Peyer's patch (tissue), 4 donors: ENCODE measurements around the gene HDAC8. TPM values are rescaled to one million over a fixed set of nuclear protein-coding genes. Genes with fewer than 3 reads are reported as not detected.

Experiments
- DNase-seq, 3 donors: peaks; one replicate each; pipeline ENCODE4 v3.0.0-alpha.2; 2017 to 2019
- H3K27ac ChIP-seq, 4 donors: fragments of 200-600 bp; sonication (generic); one replicate each; pipeline ENCODE4 v1.5.1; 2016 to 2019
- H3K27me3 ChIP-seq, 2 donors: fragments of 200-600 bp; sonication (generic); one replicate each; pipeline ENCODE4 v1.5.1; 2019
- H3K36me3 ChIP-seq, 3 donors: fragments of 200-600 bp; sonication (generic); one replicate each; pipeline ENCODE4 v1.5.1; 2016 to 2019
- H3K4me1 ChIP-seq, 4 donors: fragments of 200-600 bp; sonication (generic); one replicate each; pipeline ENCODE4 v1.5.1; 2016 to 2019
- H3K4me3 ChIP-seq, 4 donors: fragments of 200-600 bp; sonication (generic); 1 replicate in 3 of 4; 2 replicates in 1 of 4; pipeline ENCODE4 v1.5.1; 2016 to 2019; ENCODE audit warnings: mild to moderate bottlenecking in 1 of 4
- H3K9me3 ChIP-seq, 4 donors: fragments of 200-600 bp; sonication (generic); one replicate each; pipeline ENCODE4 v1.5.1; 2016 to 2019; ENCODE audit warnings: mild to moderate bottlenecking in 1 of 4
- POLR2A ChIP-seq, 2 donors: fragments of 450-650 bp; IDR thresholded peaks; one replicate each; pipeline ENCODE4 v1.5.1; 2017; ENCODE audit warnings: antibody characterized with exemption in 2 of 2, mild to moderate bottlenecking in 2 of 2, moderate library complexity in 2 of 2
- total RNA-seq, 4 donors: library from RNA; depleted of rRNA; stranded (reverse); fragments of >200 nt; gene quantifications; one replicate each; pipeline ENCODE4 v1.1.0, GENCODE V29; 2016
- TF ChIP-seq, protein P1 (sequence below), 6 experiments: fragments of 450-650 bp in 4 of 6; fragments of 200-600 bp in 2 of 6; sonication (generic) in 1 of 6; IDR thresholded peaks; one replicate each; pipeline ENCODE4 v1.5.1; 2017 to 2019; ENCODE audit warnings: antibody characterized with exemption in 6 of 6, mild to moderate bottlenecking in 3 of 6, moderate library complexity in 1 of 6

The HDAC8 gene
- total RNA-seq, 4 donors from 2014 or later, result 24.2 to 48.9 (median 46.0) TPM

- no peaks in the 10 kb centered on the region for H3K4me1 ChIP-seq
- H3K27me3 ChIP-seq, result no peaks in the 10 kb centered on the region
- no peak overlapping the region for H3K4me3 ChIP-seq
- no peaks in the 10 kb centered on the region for H3K9me3 ChIP-seq
- DNase-seq, result no peak
- H3K27ac ChIP-seq, result no peak overlapping the region
- no peak for TF ChIP-seq POLR2A (IDR thresholded peaks at IDR 0.05)
- TF ChIP-seq, protein P1, sequence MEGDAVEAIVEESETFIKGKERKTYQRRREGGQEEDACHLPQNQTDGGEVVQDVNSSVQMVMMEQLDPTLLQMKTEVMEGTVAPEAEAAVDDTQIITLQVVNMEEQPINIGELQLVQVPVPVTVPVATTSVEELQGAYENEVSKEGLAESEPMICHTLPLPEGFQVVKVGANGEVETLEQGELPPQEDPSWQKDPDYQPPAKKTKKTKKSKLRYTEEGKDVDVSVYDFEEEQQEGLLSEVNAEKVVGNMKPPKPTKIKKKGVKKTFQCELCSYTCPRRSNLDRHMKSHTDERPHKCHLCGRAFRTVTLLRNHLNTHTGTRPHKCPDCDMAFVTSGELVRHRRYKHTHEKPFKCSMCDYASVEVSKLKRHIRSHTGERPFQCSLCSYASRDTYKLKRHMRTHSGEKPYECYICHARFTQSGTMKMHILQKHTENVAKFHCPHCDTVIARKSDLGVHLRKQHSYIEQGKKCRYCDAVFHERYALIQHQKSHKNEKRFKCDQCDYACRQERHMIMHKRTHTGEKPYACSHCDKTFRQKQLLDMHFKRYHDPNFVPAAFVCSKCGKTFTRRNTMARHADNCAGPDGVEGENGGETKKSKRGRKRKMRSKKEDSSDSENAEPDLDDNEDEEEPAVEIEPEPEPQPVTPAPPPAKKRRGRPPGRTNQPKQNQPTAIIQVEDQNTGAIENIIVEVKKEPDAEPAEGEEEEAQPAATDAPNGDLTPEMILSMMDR (IDR thresholded peaks at IDR 0.05), result no peak
- H3K36me3 ChIP-seq, result no peaks in the 10 kb centered on the region
Observed at GRCh38 chrX:72313707-72314641, 258.7 kb downstream of the HDAC8 start.

- DNase-seq, result no peak
- Histone ChIP-seq H3K4me3 (no peak overlapping the region), H3K27me3 (no peaks in the 10 kb centered on the region), H3K4me1 (peaks cover 0 to 14% (median 1%) of the 10 kb centered on the region in 4 donors), H3K36me3 (no peaks in the 10 kb centered on the region), H3K9me3 (no peaks in the 10 kb centered on the region), H3K27ac (no peak overlapping the region)
- no peak for TF ChIP-seq POLR2A (IDR thresholded peaks at IDR 0.05)
- TF ChIP-seq, protein P1 (IDR thresholded peaks at IDR 0.05), result no peak
Observed at GRCh38 chrX:72312311-72312940, 260.2 kb downstream of the HDAC8 start.

GRCh38 chrX:72309297-72310071 is 263.2 kb downstream of the HDAC8 start:
- DNase-seq, result no peak
- Histone ChIP-seq H3K4me3 (peak overlapping the region in 3 of 4 donors; percentile 18 to 42 (median 41)), H3K4me1 (peaks cover 0 to 30% (median 6%) of the 10 kb centered on the region in 4 donors), H3K36me3 (no peaks in the 10 kb centered on the region), H3K27me3 (no peaks in the 10 kb centered on the region), H3K9me3 (no peaks in the 10 kb centered on the region), H3K27ac (no peak overlapping the region)
- TF ChIP-seq POLR2A (IDR thresholded peaks at IDR 0.05), result no peak
- TF ChIP-seq, protein P1 (IDR thresholded peaks at IDR 0.05), result no peak

GRCh38 chrX:72308566-72309296 is 263.9 kb downstream of the HDAC8 start:
- peak overlapping the region in 3 of 4 donors; percentile 18 to 42 (median 41) for H3K4me3 ChIP-seq
- H3K27ac ChIP-seq, result no peak overlapping the region
- peak; percentile 23 to 76 (median 70) for DNase-seq
- no peaks in the 10 kb centered on the region for H3K9me3 ChIP-seq
- H3K4me1 ChIP-seq, result peaks cover 0 to 30% (median 6%) of the 10 kb centered on the region in 4 donors
- TF ChIP-seq, protein P1 (IDR thresholded peaks at IDR 0.05), result no peak
- TF ChIP-seq POLR2A (IDR thresholded peaks at IDR 0.05), result no peak
- H3K27me3 ChIP-seq, result no peaks in the 10 kb centered on the region
- no peaks in the 10 kb centered on the region for H3K36me3 ChIP-seq

GRCh38 chrX:72308209-72308565 is 264.5 kb downstream of the HDAC8 start:
- no peak for DNase-seq
- H3K36me3 ChIP-seq, result no peaks in the 10 kb centered on the region
- H3K27ac ChIP-seq, result no peak overlapping the region
- H3K4me1 ChIP-seq, result peaks cover 0 to 30% (median 6%) of the 10 kb centered on the region in 4 donors
- TF ChIP-seq, protein P1 (IDR thresholded peaks at IDR 0.05), result no peak
- TF ChIP-seq POLR2A (IDR thresholded peaks at IDR 0.05), result no peak
- H3K9me3 ChIP-seq, result no peaks in the 10 kb centered on the region
- peak overlapping the region in 1 of 4 donors; percentile 59 for H3K4me3 ChIP-seq
- H3K27me3 ChIP-seq, result no peaks in the 10 kb centered on the region
